CD14-positive monocyte (primary cell): Measurements from ENCODE around the gene KBTBD13. TPM values are rescaled to one million over a fixed set of nuclear protein-coding genes. Genes with fewer than 3 reads are reported as not detected.

ENCODE experiments used
- DNase-seq, 3 donors: peaks; one replicate each; pipeline ENCODE4 v3.0.0-alpha.2; 2011 to 2022
- H2AFZ ChIP-seq: 2 replicates; pipeline ENCODE4 v1.6.0; 2012; ENCODE audit warnings: mild to moderate bottlenecking, low read depth, low read length, inconsistent platforms; ENCODE audit not compliant: insufficient read depth, poor library complexity, severe bottlenecking
- H3K27ac ChIP-seq, 2 donors: 1 replicate in 1 of 2; 2 replicates in 1 of 2; pipeline ENCODE4 v1.5.1; 2012 to 2013; ENCODE audit warnings: low read length in 2 of 2, control low read depth in 1 of 2, inconsistent platforms in 1 of 2, low read depth in 1 of 2, mild to moderate bottlenecking in 1 of 2
- H3K27me3 ChIP-seq, 2 donors: one replicate each; pipeline versions ENCODE4 v1.6.0 to v1.6.1; 2011 to 2013; ENCODE audit warnings: low read length in 2 of 2; ENCODE audit not compliant: control insufficient read depth in 2 of 2, insufficient read depth in 2 of 2
- H3K36me3 ChIP-seq, 2 donors: replicated peaks in 1 of 2; 1 replicate in 1 of 2; 2 replicates in 1 of 2; pipeline versions ENCODE4 v1.5.1 to v1.6.1; 2012 to 2013; ENCODE audit warnings: low read length in 2 of 2, control low read depth in 1 of 2, inconsistent platforms in 1 of 2, mild to moderate bottlenecking in 1 of 2; ENCODE audit not compliant: insufficient read depth in 2 of 2, control insufficient read depth in 1 of 2
- H3K4me1 ChIP-seq, 2 donors: 1 replicate in 1 of 2; 2 replicates in 1 of 2; pipeline versions ENCODE4 v1.5.1 to v1.6.1; 2012 to 2013; ENCODE audit warnings: low read length in 2 of 2, control low read depth in 1 of 2, inconsistent platforms in 1 of 2, mild to moderate bottlenecking in 1 of 2, moderate library complexity in 1 of 2; ENCODE audit not compliant: insufficient read depth in 2 of 2, control insufficient read depth in 1 of 2
- H3K4me2 ChIP-seq: replicated peaks from 2 replicates; pipeline ENCODE3; 2012; ENCODE audit warnings: low read length, moderate library complexity, mild to moderate bottlenecking; ENCODE audit not compliant: poor library complexity, severe bottlenecking; ENCODE audit errors: extremely low read depth
- H3K4me3 ChIP-seq, 3 experiments: fragments of 200-600 bp in 1 of 3; sonication (generic) in 1 of 3; replicated peaks in 1 of 3; 1 replicate in 2 of 3; 2 replicates in 1 of 3; pipeline ENCODE4 v1.5.1; 2011 to 2013; ENCODE audit warnings: low read length in 3 of 3, mild to moderate bottlenecking in 3 of 3, control low read depth in 2 of 3, low read depth in 2 of 3, inconsistent platforms in 1 of 3, moderate library complexity in 1 of 3
- H3K79me2 ChIP-seq: 2 replicates; pipeline ENCODE4 v1.6.0; 2012; ENCODE audit warnings: mild to moderate bottlenecking, control low read depth, inconsistent platforms, low read length, moderate library complexity; ENCODE audit not compliant: insufficient read depth
- H3K9ac ChIP-seq: 2 replicates; pipeline ENCODE4 v1.6.0; 2017; ENCODE audit warnings: low read length, mild to moderate bottlenecking; ENCODE audit not compliant: insufficient read depth, poor library complexity, severe bottlenecking
- H3K9me3 ChIP-seq, 2 donors: replicated peaks in 1 of 2; 1 replicate in 1 of 2; 2 replicates in 1 of 2; pipeline versions ENCODE4 v1.5.1 to v1.6.1; 2012 to 2013; ENCODE audit warnings: low read length in 2 of 2, control low read depth in 1 of 2; ENCODE audit not compliant: control insufficient read depth in 1 of 2, insufficient read depth in 1 of 2
- H4K20me1 ChIP-seq: 2 replicates; pipeline ENCODE4 v1.6.0; 2012; ENCODE audit warnings: mild to moderate bottlenecking, low read length, control low read depth, moderate library complexity; ENCODE audit not compliant: insufficient read depth
- H3K27ac Mint-ChIP-seq, 7 donors: one replicate each; pipeline ENCODE4 v1.8.0; 2020; ENCODE audit warnings: mild to moderate bottlenecking in 7 of 7, mixed read lengths in 7 of 7, moderate library complexity in 6 of 7, inconsistent platforms in 2 of 7
- H3K27me3 Mint-ChIP-seq, 3 donors: one replicate each; pipeline ENCODE4 v1.8.0; 2021 to 2022; ENCODE audit warnings: low read depth in 3 of 3, mild to moderate bottlenecking in 3 of 3, mixed read lengths in 3 of 3, moderate library complexity in 3 of 3, inconsistent platforms in 1 of 3
- H3K36me3 Mint-ChIP-seq, 2 donors: one replicate each; pipeline ENCODE4 v1.8.0; 2020; ENCODE audit warnings: mixed read lengths in 2 of 2, inconsistent platforms in 1 of 2, mild to moderate bottlenecking in 1 of 2
- H3K4me1 Mint-ChIP-seq: one replicate; pipeline ENCODE4 v1.8.0; 2020; ENCODE audit warnings: mild to moderate bottlenecking, mixed read lengths
- H3K4me3 Mint-ChIP-seq, 2 donors: one replicate each; pipeline ENCODE4 v1.8.0; 2020; ENCODE audit warnings: mild to moderate bottlenecking in 2 of 2, mixed read lengths in 2 of 2, moderate library complexity in 1 of 2
- H3K9me3 Mint-ChIP-seq, 7 donors: one replicate each; pipeline ENCODE4 v1.8.0; 2020 to 2022; ENCODE audit warnings: mixed read lengths in 7 of 7, mild to moderate bottlenecking in 6 of 7, moderate library complexity in 6 of 7, inconsistent platforms in 2 of 7
- CTCF ChIP-seq: fragments of 200-600 bp; IDR thresholded peaks from one replicate; pipeline ENCODE4 v1.8.0; 2022; ENCODE audit warnings: antibody characterized with exemption, mild to moderate bottlenecking
- WGBS: methylation state at CpG from one replicate; pipeline ENCODE4 v1.1.5; 2013; ENCODE audit warnings: missing lambda C conversion rate; ENCODE audit not compliant: insufficient coverage; 5-methylcytosine and 5-hydroxymethylcytosine counted together
- intact Hi-C, 2 donors: fragments of 100-400 bp; cut with micrococcal nuclease; formaldehyde crosslinking; loops; one replicate each; pipeline versions ENCODE4 v1.15.0 to v1.15.1; 2023
- polyA plus RNA-seq, 3 donors: library from polyadenylated mRNA; depleted of rRNA in 1 of 3; unstranded in 2 of 3; stranded (reverse) in 1 of 3; fragments of 300-500 nt in 2 of 3; fragments of >200 nt in 1 of 3; fragmentation: Illumina TruSeq in 2 of 3; gene quantifications; 1 replicate in 2 of 3; 2 replicates in 1 of 3; pipeline ENCODE4 v1.2.3, GENCODE V29; 2012 to 2021

KBTBD13 gene
- polyA plus RNA-seq, 3 donors: not detected

GRCh38 chr15:65101891-65102708, 25.6 kb downstream of the KBTBD13 start:
- 92% methylated on average over 75 of the region's 75 CpGs for WGBS
- Histone ChIP-seq H3K27me3 (no peaks in the 10 kb centered on the region), H3K27ac (peak overlapping the region in 1 of 2 donors; percentile 50), H3K36me3 (peaks cover 34 to 77% of the 10 kb centered on the region in 2 donors), H3K9me3 (no peaks in the 10 kb centered on the region), H3K79me2 (no peaks in the 10 kb centered on the region), H2AFZ (peak overlapping the region; percentile 65), H3K4me2 (peak overlapping the region; percentile 63), H3K4me1 (peaks cover 13 to 14% of the 10 kb centered on the region in 2 donors), H4K20me1 (no peaks in the 10 kb centered on the region), H3K9ac (peak overlapping the region; percentile 32), H3K4me3 (peak overlapping the region in 1 of 3 experiments; percentile 46)
- H3K36me3 Mint-ChIP-seq: peaks cover 63 to 78% of the 10 kb centered on the region in 2 donors
- no peak for DNase-seq
- intact Hi-C loops: no loop called here
- H3K4me3 Mint-ChIP-seq: peak overlapping the region in 1 of 2 donors; percentile 92
- peaks cover 0 to 2% (median under 1%) of the 10 kb centered on the region in 3 donors for H3K27me3 Mint-ChIP-seq
- peak; percentile 40 for TF ChIP-seq CTCF
- no peaks in the 10 kb centered on the region for H3K9me3 Mint-ChIP-seq
- H3K27ac Mint-ChIP-seq: peak overlapping the region in 6 of 7 donors; percentile 27 to 83 (median 75)
- peaks cover 12% of the 10 kb centered on the region for H3K4me1 Mint-ChIP-seq

- H3K36me3 Mint-ChIP-seq: peaks cover 58 to 74% of the 10 kb centered on the region in 2 donors
- Histone ChIP-seq H3K4me2 (no peak overlapping the region), H3K9me3 (no peaks in the 10 kb centered on the region), H3K9ac (no peak overlapping the region), H3K36me3 (peaks cover 27 to 69% of the 10 kb centered on the region in 2 donors), H3K4me3 (no peak overlapping the region), H3K27ac (no peak overlapping the region), H4K20me1 (no peaks in the 10 kb centered on the region), H3K79me2 (no peaks in the 10 kb centered on the region), H2AFZ (no peak overlapping the region), H3K27me3 (no peaks in the 10 kb centered on the region), H3K4me1 (peaks cover 13 to 14% of the 10 kb centered on the region in 2 donors)
- H3K4me3 Mint-ChIP-seq: no peak overlapping the region
- no peak overlapping the region for H3K27ac Mint-ChIP-seq
- 100% methylated on average over 1 of the region's 3 CpGs for WGBS
- intact Hi-C loops: no loop called here
- H3K4me1 Mint-ChIP-seq: peaks cover 12% of the 10 kb centered on the region
- no peak for TF ChIP-seq CTCF
- no peak for DNase-seq
- H3K9me3 Mint-ChIP-seq: no peaks in the 10 kb centered on the region
- peaks cover 0 to 2% (median 0%) of the 10 kb centered on the region in 3 donors for H3K27me3 Mint-ChIP-seq
Observed at GRCh38 chr15:65102912-65103311, 26.4 kb downstream of the KBTBD13 start.
